ENCODE results near the gene PEX11G.

The PEX11G gene

GRCh38 chr19:7521551-7522071, 32.8 kb upstream of the PEX11G start:
- DNase-seq, result no peak

GRCh38 chr19:7520131-7521051, 31.6 kb upstream of the PEX11G start:
- no peak for DNase-seq

- no peak for DNase-seq
Observed at GRCh38 chr19:7519361-7520130, 30.7 kb upstream of the PEX11G start.

- DNase-seq, result no peak
Observed at GRCh38 chr19:7516878-7517277, 28.0 kb upstream of the PEX11G start.

- DNase-seq, result no peak
Observed at GRCh38 chr19:7516333-7516732, 27.5 kb upstream of the PEX11G start.

GRCh38 chr19:7515645-7516151, 26.9 kb upstream of the PEX11G start, which contains the start of gene ZNF358:
TSS of gene ZNF358 (plus strand) at chr19:7516103. CDS start at chr19:7519243, 3,140 bp downstream.
- DNase-seq, result peak; percentile 82

GRCh38 chr19:7515110-7515644, 26.3 kb upstream of the PEX11G start:
- DNase-seq, result no peak

- no peak for DNase-seq
Observed at GRCh38 chr19:7513809-7514642, 25.2 kb upstream of the PEX11G start.

GRCh38 chr19:7512400-7512851, 23.6 kb upstream of the PEX11G start:
- no peak for DNase-seq

- DNase-seq, result peak; percentile 70
Observed at GRCh38 chr19:7509625-7510024, 20.8 kb upstream of the PEX11G start.

GRCh38 chr19:7507884-7508283, 19.0 kb upstream of the PEX11G start:
- peak; percentile 84 for DNase-seq

- peak; percentile 95 for DNase-seq
Observed at GRCh38 chr19:7506385-7507328, 17.8 kb upstream of the PEX11G start.

GRCh38 chr19:7505682-7506384, 17.0 kb upstream of the PEX11G start:
- peak; percentile 91 for DNase-seq

GRCh38 chr19:7505288-7505681, 16.4 kb upstream of the PEX11G start:
- no peak for DNase-seq

- peak; percentile 94 for DNase-seq
Observed at GRCh38 chr19:7504684-7505083, 15.8 kb upstream of the PEX11G start.

GRCh38 chr19:7502552-7502951, 13.7 kb upstream of the PEX11G start:
- no peak for DNase-seq

- peak; percentile 77 for DNase-seq
Observed at GRCh38 chr19:7500811-7501450, 12.1 kb upstream of the PEX11G start.

- peak; percentile 71 for DNase-seq
Observed at GRCh38 chr19:7497292-7497691, 8.5 kb upstream of the PEX11G start.

- DNase-seq, result no peak
Observed at GRCh38 chr19:7494416-7495098, 5.7 kb upstream of the PEX11G start.
